ENCODE data around the gene XPO5.
"Not testable (repeated sequence)": the region's sequence is repeated elsewhere in the genome, so short reads cannot be mapped to it uniquely, and the experiment has no call there.

- not testable (repeated sequence) for TF ChIP-seq CTCF (IDR thresholded peaks at IDR 0.05; ENCODE audit: borderline replicate concordance, extremely low read depth, low read length, poor library complexity, severe bottlenecking); EZH2 (IDR thresholded peaks at IDR 0.05; ENCODE audit: borderline replicate concordance, low read depth, low read length, severe bottlenecking)
Measured at GRCh38 chr6:43538986-43539385, 36.9 kb downstream of the XPO5 start.
